ENCODE measurements around the gene SMIM23.
A peak's percentile ranks its signal among the peaks of the same experiment; 100 is the strongest.

The SMIM23 gene

GRCh38 chr5:171805746-171806145 lies 20.1 kb downstream of the SMIM23 start:
- Histone ChIP-seq H4K91ac (ENCODE audit: low read length) (no peak overlapping the region), H3K27ac (ENCODE audit: low read length, poor library complexity, severe bottlenecking) (no peak overlapping the region)

GRCh38 chr5:171806976-171807747 lies 21.5 kb downstream of the SMIM23 start:
- H3K9ac ChIP-seq (ENCODE audit: low read length) = no peak overlapping the region
- H4K8ac ChIP-seq (ENCODE audit: low read length) = no peak overlapping the region
- H3K14ac ChIP-seq (ENCODE audit: low read length in 2 of 2) = no peak overlapping the region
- H3K36me3 ChIP-seq (ENCODE audit: control insufficient read depth in 1 of 2, insufficient read depth in 2 of 2, low read depth in 1 of 2, low read length in 2 of 2) = no peaks in the 10 kb centered on the region
- H2BK5ac ChIP-seq (ENCODE audit: low read depth, low read length, poor library complexity, severe bottlenecking) = no peak overlapping the region
- no peaks in the 10 kb centered on the region for H3K79me1 ChIP-seq (replicated peaks; ENCODE audit: low read length, poor library complexity, severe bottlenecking)
- H2AK5ac ChIP-seq (ENCODE audit: low read length, severe bottlenecking) = no peak overlapping the region
- H4K91ac ChIP-seq (ENCODE audit: low read length) = no peak overlapping the region
- H2BK15ac ChIP-seq (ENCODE audit: low read depth, poor library complexity, severe bottlenecking) = no peak overlapping the region
- H3K4me3 ChIP-seq (ENCODE audit: insufficient read depth in 1 of 2, low read depth in 1 of 2, low read length in 2 of 2) = no peak overlapping the region
- no peak overlapping the region for H3K4me2 ChIP-seq (ENCODE audit: low read length, poor library complexity, severe bottlenecking)
- DNase-seq = no peak
- H3K27ac ChIP-seq (ENCODE audit: low read length, poor library complexity, severe bottlenecking) = no peak overlapping the region
- H2BK120ac ChIP-seq (ENCODE audit: low read depth, low read length) = no peak overlapping the region
- no peak overlapping the region for H3K18ac ChIP-seq (ENCODE audit: low read depth in 1 of 2, low read length in 2 of 2)
- no peak overlapping the region for H3K23ac ChIP-seq (ENCODE audit: low read length in 2 of 2)
- H3K9me3 ChIP-seq (ENCODE audit: control insufficient read depth, low read length) = peaks cover 10% of the 10 kb centered on the region
- H3K4me1 ChIP-seq (ENCODE audit: control insufficient read depth, insufficient read depth, low read depth, low read length) = peaks cover 2% of the 10 kb centered on the region
- H3K27me3 ChIP-seq (ENCODE audit: control insufficient read depth in 1 of 2, insufficient read depth in 1 of 2, low read length in 2 of 2) = peaks cover 15 to 21% of the 10 kb centered on the region in 2 experiments
- H2BK12ac ChIP-seq (ENCODE audit: low read length in 2 of 2) = no peak overlapping the region
- H2AFZ ChIP-seq (ENCODE audit: low read depth, low read length) = no peak overlapping the region
- H3K4ac ChIP-seq (ENCODE audit: low read depth in 1 of 2, low read length in 2 of 2) = no peak overlapping the region
- WGBS = 54% methylated on average over 22 of the region's 22 CpGs

More at GRCh38 chr5:171805746-171806145, 20.1 kb downstream of the SMIM23 start:
- Histone ChIP-seq H3K4me3 (ENCODE audit: insufficient read depth in 1 of 2, low read depth in 1 of 2, low read length in 2 of 2) (no peak overlapping the region), H3K9me3 (ENCODE audit: control insufficient read depth, low read length) (peaks cover 6% of the 10 kb centered on the region), H3K79me1 (replicated peaks; ENCODE audit: low read length, poor library complexity, severe bottlenecking) (no peaks in the 10 kb centered on the region), H3K4me2 (ENCODE audit: low read length, poor library complexity, severe bottlenecking) (no peak overlapping the region), H2BK120ac (ENCODE audit: low read depth, low read length) (no peak overlapping the region), H3K9ac (ENCODE audit: low read length) (no peak overlapping the region), H2BK15ac (ENCODE audit: low read depth, poor library complexity, severe bottlenecking) (no peak overlapping the region), H3K27me3 (ENCODE audit: control insufficient read depth in 1 of 2, insufficient read depth in 1 of 2, low read length in 2 of 2) (peaks cover 15 to 18% of the 10 kb centered on the region in 2 experiments), H2BK12ac (ENCODE audit: low read length in 2 of 2) (no peak overlapping the region), H3K4ac (ENCODE audit: low read depth in 1 of 2, low read length in 2 of 2) (no peak overlapping the region), H4K8ac (ENCODE audit: low read length) (no peak overlapping the region), H2BK5ac (ENCODE audit: low read depth, low read length, poor library complexity, severe bottlenecking) (no peak overlapping the region), H3K23ac (ENCODE audit: low read length in 2 of 2) (no peak overlapping the region), H3K36me3 (ENCODE audit: control insufficient read depth in 1 of 2, insufficient read depth in 2 of 2, low read depth in 1 of 2, low read length in 2 of 2) (no peaks in the 10 kb centered on the region), H3K4me1 (ENCODE audit: control insufficient read depth, insufficient read depth, low read depth, low read length) (peaks cover 2% of the 10 kb centered on the region), H3K14ac (ENCODE audit: low read length in 2 of 2) (no peak overlapping the region), H2AFZ (ENCODE audit: low read depth, low read length) (no peak overlapping the region), H2AK5ac (ENCODE audit: low read length, severe bottlenecking) (no peak overlapping the region), H3K18ac (ENCODE audit: low read depth in 1 of 2, low read length in 2 of 2) (no peak overlapping the region)
- 90% methylated on average over 4 of the region's 4 CpGs for WGBS
- DNase-seq = no peak

- Histone ChIP-seq H3K23ac (ENCODE audit: low read length in 2 of 2) (no peak overlapping the region), H2BK120ac (ENCODE audit: low read depth, low read length) (no peak overlapping the region), H3K4me1 (ENCODE audit: control insufficient read depth, insufficient read depth, low read depth, low read length) (peaks cover 2% of the 10 kb centered on the region), H4K91ac (ENCODE audit: low read length) (no peak overlapping the region), H3K9me3 (ENCODE audit: control insufficient read depth, low read length) (peaks cover 14% of the 10 kb centered on the region), H2AFZ (ENCODE audit: low read depth, low read length) (no peak overlapping the region), H3K4ac (ENCODE audit: low read depth in 1 of 2, low read length in 2 of 2) (no peak overlapping the region), H2AK5ac (ENCODE audit: low read length, severe bottlenecking) (no peak overlapping the region), H3K27me3 (ENCODE audit: control insufficient read depth in 1 of 2, insufficient read depth in 1 of 2, low read length in 2 of 2) (peaks cover 13 to 21% of the 10 kb centered on the region in 2 experiments), H3K36me3 (ENCODE audit: control insufficient read depth in 1 of 2, insufficient read depth in 2 of 2, low read depth in 1 of 2, low read length in 2 of 2) (no peaks in the 10 kb centered on the region), H3K18ac (ENCODE audit: low read depth in 1 of 2, low read length in 2 of 2) (no peak overlapping the region), H3K9ac (ENCODE audit: low read length) (no peak overlapping the region), H4K8ac (ENCODE audit: low read length) (no peak overlapping the region), H2BK15ac (ENCODE audit: low read depth, poor library complexity, severe bottlenecking) (no peak overlapping the region), H2BK5ac (ENCODE audit: low read depth, low read length, poor library complexity, severe bottlenecking) (no peak overlapping the region), H3K4me2 (ENCODE audit: low read length, poor library complexity, severe bottlenecking) (no peak overlapping the region), H3K4me3 (ENCODE audit: insufficient read depth in 1 of 2, low read depth in 1 of 2, low read length in 2 of 2) (no peak overlapping the region), H3K27ac (ENCODE audit: low read length, poor library complexity, severe bottlenecking) (no peak overlapping the region), H3K14ac (ENCODE audit: low read length in 2 of 2) (no peak overlapping the region), H3K79me1 (replicated peaks; ENCODE audit: low read length, poor library complexity, severe bottlenecking) (no peaks in the 10 kb centered on the region), H2BK12ac (ENCODE audit: low read length in 2 of 2) (no peak overlapping the region)
- 100% methylated on average over 1 of the region's 4 CpGs for WGBS
- DNase-seq = no peak
Observed at GRCh38 chr5:171808453-171808852, 22.8 kb downstream of the SMIM23 start.

- Histone ChIP-seq H3K4me1 (ENCODE audit: control insufficient read depth, insufficient read depth, low read depth, low read length) (peaks cover 2% of the 10 kb centered on the region), H3K9ac (ENCODE audit: low read length) (no peak overlapping the region), H3K4me2 (ENCODE audit: low read length, poor library complexity, severe bottlenecking) (no peak overlapping the region), H4K91ac (ENCODE audit: low read length) (no peak overlapping the region), H2BK12ac (ENCODE audit: low read length in 2 of 2) (no peak overlapping the region), H2BK5ac (ENCODE audit: low read depth, low read length, poor library complexity, severe bottlenecking) (no peak overlapping the region), H2BK120ac (ENCODE audit: low read depth, low read length) (no peak overlapping the region), H2AK5ac (ENCODE audit: low read length, severe bottlenecking) (no peak overlapping the region), H2AFZ (ENCODE audit: low read depth, low read length) (no peak overlapping the region), H3K14ac (ENCODE audit: low read length in 2 of 2) (no peak overlapping the region), H3K27me3 (ENCODE audit: control insufficient read depth in 1 of 2, insufficient read depth in 1 of 2, low read length in 2 of 2) (peaks cover 11 to 21% of the 10 kb centered on the region in 2 experiments), H2BK15ac (ENCODE audit: low read depth, poor library complexity, severe bottlenecking) (no peak overlapping the region), H4K8ac (ENCODE audit: low read length) (no peak overlapping the region), H3K4me3 (ENCODE audit: insufficient read depth in 1 of 2, low read depth in 1 of 2, low read length in 2 of 2) (no peak overlapping the region), H3K18ac (ENCODE audit: low read depth in 1 of 2, low read length in 2 of 2) (no peak overlapping the region), H3K27ac (ENCODE audit: low read length, poor library complexity, severe bottlenecking) (no peak overlapping the region), H3K9me3 (ENCODE audit: control insufficient read depth, low read length) (peaks cover 14% of the 10 kb centered on the region), H3K79me1 (replicated peaks; ENCODE audit: low read length, poor library complexity, severe bottlenecking) (no peaks in the 10 kb centered on the region), H3K36me3 (ENCODE audit: control insufficient read depth in 1 of 2, insufficient read depth in 2 of 2, low read depth in 1 of 2, low read length in 2 of 2) (no peaks in the 10 kb centered on the region), H3K23ac (ENCODE audit: low read length in 2 of 2) (peak overlapping the region in 1 of 2 experiments; percentile 37), H3K4ac (ENCODE audit: low read depth in 1 of 2, low read length in 2 of 2) (no peak overlapping the region)
- DNase-seq = no peak
Observed at GRCh38 chr5:171808951-171809350, 23.3 kb downstream of the SMIM23 start.
